Adipose tissue (tissue), 3 donors: ENCODE data around the gene CYP26B1. TPM values are rescaled to one million over a fixed set of nuclear protein-coding genes. Genes with fewer than 3 reads are reported as not detected.

ENCODE experiments used
- H3K27ac ChIP-seq: one replicate; pipeline ENCODE4 v1.5.1; 2013; ENCODE audit warnings: low read depth, low read length
- WGBS, 3 donors: extraction: QIAGEN DNeasy Blood & Tissue Kit; methylation state at CpG; one replicate each; pipeline ENCODE4 v1.1.7; 2013; 5-methylcytosine and 5-hydroxymethylcytosine counted together
- polyA plus RNA-seq, 3 donors: library from polyadenylated mRNA; stranded (reverse); fragments of 200-250 nt; gene quantifications; one replicate each; pipeline ENCODE4 v1.2.3, GENCODE V29; 2013
- donor health status: healthy with polysubstance abuse.
- donor health status: Bipolar disorder and iron deficiency.
- donor health status: healthy.

CYP26B1 gene
- polyA plus RNA-seq, 3 donors: 1.9 to 17.4 (median 14.3) TPM

DNA sequence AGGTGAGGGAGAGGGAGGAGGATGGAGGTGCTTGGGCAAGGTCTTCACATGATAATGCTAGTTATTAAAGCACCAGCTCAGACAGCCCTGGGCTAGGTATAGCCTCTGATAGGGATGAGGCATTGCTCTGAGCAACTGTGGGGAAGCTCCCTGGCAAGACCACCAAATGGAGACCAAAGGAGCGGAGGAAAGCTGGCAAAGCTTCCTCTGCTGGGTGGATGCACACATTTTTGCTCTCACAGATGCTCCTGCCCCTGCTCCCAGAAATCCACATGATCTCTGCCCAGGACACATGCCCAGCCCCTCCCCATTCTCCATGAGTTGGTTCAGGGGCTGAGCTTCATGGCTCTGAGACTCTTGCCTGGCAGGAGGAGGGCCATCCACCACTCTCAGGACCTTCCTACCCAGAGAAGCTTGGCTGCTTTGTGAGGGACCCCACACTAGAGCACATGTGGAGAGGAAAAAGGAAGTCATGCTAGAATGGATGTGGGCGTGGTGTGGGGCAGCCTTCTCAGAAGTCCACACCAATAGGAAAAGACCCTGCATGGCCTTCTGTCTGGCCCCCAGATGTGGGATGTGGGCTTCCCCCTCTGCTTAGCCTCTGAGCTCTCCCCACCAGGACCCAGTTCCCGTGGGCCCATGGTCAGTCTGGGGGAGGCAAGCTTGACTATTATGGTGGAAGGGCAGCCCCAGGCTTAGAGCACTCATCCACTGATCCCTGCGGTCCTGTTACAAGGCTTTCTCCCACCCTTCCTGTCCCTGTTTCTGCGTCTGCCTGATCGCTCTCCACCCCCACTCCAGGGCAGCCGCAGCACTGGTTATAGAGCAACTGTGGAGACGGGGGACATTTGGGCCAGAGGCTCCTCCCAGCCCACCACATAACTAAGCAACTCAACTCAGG is 10.5 kb upstream of the CYP26B1 start:
- 86 to 92% (median 87%) methylated on average over 8 of the region's 8 CpGs for WGBS, 3 donors
- H3K27ac ChIP-seq: no peak overlapping the region

- H3K27ac ChIP-seq: no peak overlapping the region
- WGBS, 3 donors: 71 to 79% (median 79%) methylated on average over 2 of the region's 2 CpGs
Measured at GRCh38 chr2:72156872-72157271, 9.2 kb upstream of the CYP26B1 start.

- 82 to 93% (median 89%) methylated on average over 5 of the region's 5 CpGs for WGBS, 3 donors
- no peak overlapping the region for H3K27ac ChIP-seq
Measured at GRCh38 chr2:72155737-72156136, 8.1 kb upstream of the CYP26B1 start.

DNA sequence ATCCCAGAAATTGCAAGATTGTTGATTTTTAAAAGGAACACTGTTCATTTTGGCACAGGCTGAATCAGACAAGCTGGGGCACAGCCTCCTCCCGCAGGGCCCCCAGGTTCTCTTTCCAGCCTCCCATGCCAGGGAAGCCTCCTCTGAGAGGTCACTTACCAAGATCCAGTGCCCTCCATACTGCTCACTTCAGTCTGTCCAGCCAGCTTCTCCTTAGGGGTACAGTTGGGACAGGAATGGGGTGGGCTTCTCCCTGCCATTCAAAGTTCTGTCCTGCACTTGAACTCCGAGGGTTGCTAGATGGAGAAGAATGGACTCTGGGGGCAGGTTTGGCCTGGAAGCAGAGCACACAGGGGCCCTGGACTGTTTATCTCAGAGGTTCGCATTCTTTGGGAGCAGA is 7.5 kb upstream of the CYP26B1 start:
- WGBS, 3 donors: 81 to 96% (median 91%) methylated on average over 3 of the region's 3 CpGs
- no peak overlapping the region for H3K27ac ChIP-seq

DNA sequence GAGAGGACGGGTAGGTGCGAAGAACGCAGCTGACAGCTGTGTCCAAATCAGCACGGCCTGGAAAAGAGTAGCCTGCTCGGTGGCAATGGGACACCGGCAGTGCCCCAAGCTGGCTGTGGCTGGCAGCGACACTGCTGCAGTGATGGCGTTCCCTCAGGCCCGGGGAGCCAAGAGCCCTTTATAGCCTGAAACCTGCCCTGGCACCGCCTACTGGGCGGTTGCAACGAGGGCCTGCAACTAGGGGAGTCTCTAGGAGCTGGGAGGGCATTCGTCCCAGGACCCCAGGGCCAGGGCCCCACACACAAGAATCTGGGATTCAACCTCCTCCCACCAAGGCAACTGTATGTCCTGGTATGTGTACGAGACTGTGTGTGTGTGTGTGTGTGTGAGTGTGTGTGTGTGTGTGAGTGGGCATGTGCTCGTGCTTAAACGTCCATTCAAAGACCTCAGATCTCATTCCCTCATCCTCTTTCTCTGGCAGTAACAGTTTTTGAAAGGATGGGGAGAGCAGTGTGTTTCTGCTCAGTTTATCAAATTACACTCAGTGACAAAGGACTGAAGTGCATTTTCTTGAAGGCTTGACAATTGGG is 6.8 kb upstream of the CYP26B1 start:
- 75 to 92% (median 88%) methylated on average over 16 of the region's 16 CpGs for WGBS, 3 donors
- H3K27ac ChIP-seq: no peak overlapping the region

DNA sequence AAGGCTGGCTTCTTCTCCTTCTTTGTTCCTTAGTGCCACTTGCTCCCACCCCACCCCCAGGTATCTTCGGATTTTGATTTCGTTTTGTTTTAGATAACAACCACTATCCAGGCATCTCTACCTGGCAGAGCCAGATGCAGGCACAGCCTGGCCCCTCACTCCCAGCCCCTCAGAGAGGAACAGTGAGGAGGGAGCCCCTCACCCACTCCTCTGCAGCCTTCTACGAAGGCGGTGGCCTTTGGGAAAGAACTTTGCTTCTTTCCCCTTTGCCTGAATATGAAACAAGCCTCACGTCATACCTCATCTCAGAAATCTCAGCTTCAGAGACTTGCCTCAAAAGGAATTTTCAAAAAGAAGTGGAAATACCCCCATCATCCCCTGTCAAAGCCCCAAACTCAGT is 6.3 kb upstream of the CYP26B1 start:
- WGBS, 3 donors: 75 to 93% (median 92%) methylated on average over 5 of the region's 5 CpGs
- H3K27ac ChIP-seq: no peak overlapping the region

- WGBS, 3 donors: 74 to 88% (median 84%) methylated on average over 17 to 18 of the region's 18 CpGs
- no peak overlapping the region for H3K27ac ChIP-seq
Measured at GRCh38 chr2:72153026-72153791, 5.5 kb upstream of the CYP26B1 start.

GRCh38 chr2:72150861-72151356 is 3.2 kb upstream of the CYP26B1 start:
- no peak overlapping the region for H3K27ac ChIP-seq
- WGBS, 3 donors: 60 to 83% (median 70%) methylated on average over 2 of the region's 2 CpGs

- 5 to 6% (median 6%) methylated on average over 28 of the region's 28 CpGs for WGBS, 3 donors
- H3K27ac ChIP-seq: no peak overlapping the region
Measured at GRCh38 chr2:72150157-72150860, 2.6 kb upstream of the CYP26B1 start.

- no peak overlapping the region for H3K27ac ChIP-seq
- WGBS, 3 donors: 1 to 2% (median 1%) methylated on average over 44 to 45 of the region's 45 CpGs
Measured at GRCh38 chr2:72149556-72150156, 2.0 kb upstream of the CYP26B1 start.

- 1% methylated on average over 30 to 65 of the region's 65 CpGs for WGBS, 3 donors
- H3K27ac ChIP-seq: no peak overlapping the region
Measured at GRCh38 chr2:72148837-72149555, 1.3 kb upstream of the CYP26B1 start.

DNA sequence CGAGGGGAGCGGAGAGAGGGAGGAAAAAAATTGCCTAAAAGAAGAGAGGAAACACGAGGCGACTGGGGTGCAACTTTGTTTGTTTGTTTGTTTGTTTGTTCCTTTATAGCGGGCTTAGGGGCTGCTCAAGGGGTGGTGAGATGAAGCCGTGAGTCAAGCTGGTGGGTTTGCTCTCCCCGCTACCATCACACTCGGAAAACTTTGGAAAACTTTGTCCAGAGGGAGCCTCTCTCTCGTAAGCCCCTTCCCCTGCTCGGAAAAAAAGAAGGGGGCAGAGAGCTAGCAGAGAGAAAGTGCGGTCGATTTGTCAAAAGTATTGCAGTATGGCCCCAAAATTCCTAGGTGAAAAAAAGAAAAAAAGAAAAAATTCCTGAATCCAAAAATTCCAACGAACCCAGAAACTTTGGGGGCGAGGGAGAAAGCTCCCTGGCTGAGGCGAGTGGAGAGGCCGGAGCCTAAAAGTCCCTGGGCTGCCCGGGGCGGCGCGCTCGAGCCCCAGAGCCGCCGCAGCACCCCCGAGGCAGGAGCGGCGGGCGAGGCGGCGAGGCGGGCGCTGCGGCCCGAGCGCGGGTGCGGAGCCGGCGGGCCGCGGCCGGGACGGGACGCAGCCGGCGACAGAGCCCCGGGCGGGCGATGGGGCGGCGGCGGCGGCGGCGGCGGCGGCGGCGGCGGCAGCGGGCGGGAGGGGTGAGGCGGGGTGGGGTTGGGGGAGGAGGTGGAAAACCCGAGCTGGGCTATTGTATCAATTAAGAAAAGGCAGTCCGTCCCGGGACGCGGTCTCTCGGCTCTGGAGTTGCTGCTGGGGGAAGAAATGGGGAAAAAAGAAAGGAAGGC is 558 bp upstream of the CYP26B1 start:
- H3K27ac ChIP-seq: no peak overlapping the region
- 1 to 2% (median 1%) methylated on average over 51 to 68 of the region's 68 CpGs for WGBS, 3 donors

GRCh38 chr2:72146347-72147302 is 1.0 kb downstream of the CYP26B1 start:
- 5 to 6% (median 5%) methylated on average over 58 of the region's 58 CpGs for WGBS, 3 donors
- H3K27ac ChIP-seq: no peak overlapping the region

DNA sequence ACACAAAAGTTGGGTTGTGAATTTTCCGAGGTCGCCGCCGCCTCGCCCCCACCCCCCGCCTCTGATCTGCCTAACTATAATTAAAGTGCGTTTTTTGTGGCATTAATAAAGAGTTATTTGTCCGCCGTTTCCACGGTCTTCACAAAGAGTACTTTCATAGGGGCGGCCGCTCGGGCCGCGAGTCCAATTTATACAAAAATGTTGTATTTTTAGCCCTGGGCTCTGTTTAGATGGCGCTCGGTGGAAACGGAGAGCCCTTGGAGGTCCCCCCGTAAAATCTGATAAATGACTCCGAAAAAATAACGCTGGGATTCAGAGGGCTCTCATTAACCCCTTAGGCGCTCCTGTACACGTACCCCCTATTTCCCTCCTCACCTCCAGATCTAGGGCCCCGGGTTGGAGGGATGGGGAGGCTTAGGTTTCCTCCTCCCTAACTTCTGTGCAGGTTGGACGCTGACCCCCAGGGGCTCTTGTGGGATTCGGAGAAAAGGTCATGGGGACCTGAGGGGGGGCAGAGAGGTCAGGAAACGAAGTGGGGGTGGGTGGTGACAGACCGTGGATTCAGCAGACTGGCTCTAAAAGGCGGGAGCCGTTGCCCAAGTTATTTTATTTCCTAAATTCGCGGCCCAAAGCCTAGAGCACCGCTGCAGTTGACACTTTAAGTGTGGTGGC is 1.9 kb downstream of the CYP26B1 start:
- H3K27ac ChIP-seq: no peak overlapping the region
- 2 to 3% (median 3%) methylated on average over 33 of the region's 33 CpGs for WGBS, 3 donors

DNA sequence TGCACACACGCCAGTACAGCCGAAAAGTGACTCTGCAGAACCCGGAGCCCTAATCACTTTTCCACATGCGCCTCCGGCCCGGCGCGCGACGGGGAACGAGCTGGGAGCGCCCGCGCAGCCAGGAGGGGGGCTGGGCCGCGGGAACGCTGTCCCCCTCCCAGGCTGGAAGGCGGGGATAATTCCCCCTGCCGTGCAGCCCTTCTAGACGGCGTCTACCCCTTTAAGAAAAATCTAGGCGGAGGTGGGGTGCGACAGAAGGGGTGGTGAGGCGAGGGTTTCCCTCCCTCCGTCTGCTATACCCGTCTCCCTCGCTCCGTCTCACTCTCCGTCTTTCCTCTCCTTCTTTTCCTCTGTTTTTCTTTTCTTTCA is 2.4 kb downstream of the CYP26B1 start:
- 0 to 1% (median 1%) methylated on average over 29 of the region's 29 CpGs for WGBS, 3 donors
- no peak overlapping the region for H3K27ac ChIP-seq
